SK-N-SH (cell line): Measurements from ENCODE around the gene DLGAP5. TPM values are rescaled to one million over a fixed set of nuclear protein-coding genes. Genes with fewer than 3 reads are reported as not detected.

ENCODE experiments used
- CTCF ChIA-PET: fragments of 300-600, 350-600 bp; formaldehyde crosslinking; extraction: SDS; loops from one replicate; lab custom pipeline; 2021; lab: Yijun Ruan, JAX
- POLR2A ChIA-PET: fragments of 350-600 bp; sonication (Branson Sonifier 250); formaldehyde crosslinking; extraction: SDS; loops from one replicate; lab custom pipeline; 2020; ENCODE audit warnings: antibody characterized with exemption, inconsistent platforms; lab: Yijun Ruan, JAX
- DNase-seq: peaks from one replicate; pipeline ENCODE4 v3.0.0; 2012
- H2AFZ ChIP-seq: fragments of 200-600 bp; sonication (generic); 2 replicates; pipeline ENCODE4 v1.8.1; 2016; ENCODE audit warnings: antibody characterized with exemption, mild to moderate bottlenecking, low read depth
- H3F3A ChIP-seq: fragments of 200-600 bp; sonication (generic); replicated peaks from 2 replicates; pipeline ENCODE3; 2016; ENCODE audit warnings: antibody characterized with exemption, mild to moderate bottlenecking; ENCODE audit not compliant: insufficient read depth
- H3K27ac ChIP-seq, 2 experiments: fragments of 200-500 bp in 1 of 2; fragments of 200-600 bp in 1 of 2; sonication (Bioruptor generic) in 1 of 2; sonication (generic), shearing (Covaris generic) in 1 of 2; 2 replicates each; pipeline versions ENCODE4 v1.5.1 to v1.6.1; 2014 to 2016; ENCODE audit warnings: low read depth in 2 of 2, inconsistent platforms in 1 of 2, low read length in 1 of 2, mild to moderate bottlenecking in 1 of 2, mixed read lengths in 1 of 2
- H3K27me3 ChIP-seq: fragments of 200-600 bp; sonication (generic), shearing (Covaris generic); 2 replicates; pipeline ENCODE4 v1.6.1; 2016; ENCODE audit warnings: mixed run types; ENCODE audit not compliant: insufficient read depth
- H3K36me3 ChIP-seq, 2 experiments: fragments of 200-500 bp in 1 of 2; fragments of 200-600 bp in 1 of 2; sonication (Bioruptor generic) in 1 of 2; sonication (generic) in 1 of 2; replicated peaks in 1 of 2; 2 replicates each; pipeline versions ENCODE3 to v1.5.1; 2014 to 2016; ENCODE audit warnings: low read length in 1 of 2, mild to moderate bottlenecking in 1 of 2; ENCODE audit not compliant: insufficient read depth in 2 of 2, control insufficient read depth in 1 of 2
- H3K4me1 ChIP-seq, 2 experiments: fragments of 200-500 bp in 1 of 2; fragments of 200-600 bp in 1 of 2; sonication (Bioruptor generic) in 1 of 2; sonication (generic), shearing (Covaris generic) in 1 of 2; 2 replicates each; pipeline versions ENCODE4 v1.5.1 to v1.6.1; 2014 to 2016; ENCODE audit warnings: low read depth in 1 of 2, low read length in 1 of 2, mixed run types in 1 of 2; ENCODE audit not compliant: insufficient read depth in 2 of 2, control insufficient read depth in 1 of 2
- H3K4me2 ChIP-seq: fragments of 200-600 bp; sonication (generic), shearing (Covaris generic); 2 replicates; pipeline ENCODE4 v1.6.1; 2017; ENCODE audit warnings: mixed run types
- H3K4me3 ChIP-seq, 2 experiments: fragments of 200-500 bp in 1 of 2; fragments of 200-600 bp in 1 of 2; sonication (Bioruptor generic) in 1 of 2; sonication (generic), shearing (Covaris generic) in 1 of 2; 2 replicates each; pipeline versions ENCODE4 v1.5.1 to v1.8.1; 2014 to 2016; ENCODE audit warnings: low read depth in 2 of 2, inconsistent platforms in 1 of 2, low read length in 1 of 2, mild to moderate bottlenecking in 1 of 2, mixed read lengths in 1 of 2, moderate library complexity in 1 of 2
- H3K79me2 ChIP-seq: fragments of 200-600 bp; sonication (generic); 2 replicates; pipeline ENCODE4 v1.8.1; 2017; ENCODE audit warnings: mild to moderate bottlenecking; ENCODE audit not compliant: insufficient read depth
- H3K9ac ChIP-seq: fragments of 200-600 bp; sonication (generic); 2 replicates; pipeline ENCODE4 v1.6.1; 2017; ENCODE audit warnings: mixed run types
- H3K9me2 ChIP-seq: fragments of 200-600 bp; sonication (generic); 2 replicates; pipeline ENCODE4 v1.6.1; 2017; ENCODE audit warnings: mixed run types
- H3K9me3 ChIP-seq: fragments of 200-600 bp; sonication (generic); 2 replicates; pipeline ENCODE4 v1.6.1; 2017; ENCODE audit warnings: mixed run types, mild to moderate bottlenecking, moderate library complexity
- H4K20me1 ChIP-seq: fragments of 200-600 bp; sonication (generic); 2 replicates; pipeline ENCODE4 v1.6.1; 2017; ENCODE audit warnings: mild to moderate bottlenecking, mixed run types; ENCODE audit not compliant: insufficient read depth
- CHD2 ChIP-seq: fragments of 150-350 bp; IDR thresholded peaks from 2 replicates; pipeline ENCODE4 v1.6.1; 2018; ENCODE audit warnings: low read length; ENCODE audit not compliant: partially characterized antibody
- EP300 ChIP-seq, 2 experiments: IDR thresholded peaks; 2 replicates each; pipeline versions ENCODE4 v1.4.0 to v1.6.1; 2012; ENCODE audit warnings: borderline replicate concordance in 1 of 2, low read depth in 1 of 2, low read length in 1 of 2
- GATA2 ChIP-seq: sonication (generic); formaldehyde crosslinking; IDR thresholded peaks from 2 replicates; pipeline ENCODE4 v1.5.0; 2020; ENCODE audit warnings: mild to moderate bottlenecking, missing genetic modification reagents
- MAX ChIP-seq: IDR thresholded peaks from 2 replicates; pipeline ENCODE4 v1.4.0; 2012; ENCODE audit warnings: low read depth
- NRF1 ChIP-seq: IDR thresholded peaks from 2 replicates; pipeline ENCODE4 v1.6.1; 2012; ENCODE audit warnings: low read depth, mild to moderate bottlenecking, low read length
- RFX5 ChIP-seq: IDR thresholded peaks from 2 replicates; pipeline ENCODE4 v1.6.1; 2012; ENCODE audit warnings: mild to moderate bottlenecking, improper control_type of control experiment, low read length
- RXRA ChIP-seq: IDR thresholded peaks from 2 replicates; pipeline ENCODE4 v1.4.0; 2012; ENCODE audit warnings: low read depth, mild to moderate bottlenecking, borderline replicate concordance
- TAF1 ChIP-seq: IDR thresholded peaks from 2 replicates; pipeline ENCODE4 v1.6.1; 2012; ENCODE audit warnings: low read depth, mild to moderate bottlenecking, low read length, moderate library complexity, borderline replicate concordance
- WGBS: methylation state at CpG from one replicate; pipeline ENCODE4 v1.1.6; 2017; ENCODE audit warnings: low lambda C conversion rate; 5-methylcytosine and 5-hydroxymethylcytosine counted together
- polyA plus RNA-seq, 3 experiments: library from polyadenylated mRNA; depleted of rRNA; stranded (reverse); fragments of >200 nt; gene quantifications; 2 replicates each; pipeline ENCODE4 v1.2.3, GENCODE V29; 2012
- TF ChIP-seq, protein P1 (sequence below): IDR thresholded peaks from 2 replicates; pipeline ENCODE4 v1.4.0; 2012; ENCODE audit warnings: low read depth, borderline replicate concordance
- TF ChIP-seq, protein P2 (sequence below): IDR thresholded peaks from 2 replicates; pipeline ENCODE4 v1.6.1; 2012; ENCODE audit warnings: mild to moderate bottlenecking, low read depth, low read length, moderate library complexity
- TF ChIP-seq, protein P3 (sequence below): fragments of 150-350 bp; IDR thresholded peaks from 2 replicates; pipeline ENCODE4 v1.6.1; 2017; ENCODE audit warnings: antibody characterized with exemption, low read length, low read depth, borderline replicate concordance

DLGAP5 gene
- polyA plus RNA-seq, 1 of the 3 experiments (the other 2 are of a cell fraction), result 6.4 TPM

GRCh38 chr14:55228261-55228660, 36.9 kb upstream of the DLGAP5 start:
- Histone ChIP-seq H3K27ac (no peak overlapping the region), H3K9ac (no peak overlapping the region), H3K27me3 (peaks cover 17% of the 10 kb centered on the region; the same call in 1 of the 2 replicates), H3K4me2 (no peak overlapping the region), H3K4me1 (no peaks in the 10 kb centered on the region), H3K4me3 (no peak overlapping the region), H4K20me1 (no peaks in the 10 kb centered on the region), H3F3A (no peaks in the 10 kb centered on the region), H3K9me2 (no peaks in the 10 kb centered on the region), H3K9me3 (0 out of 2 replicates have a peak, but pooled peaks cover 3% of the 10 kb centered on the region), H2AFZ (no peak overlapping the region), H3K36me3 (no peaks in the 10 kb centered on the region), H3K79me2 (no peaks in the 10 kb centered on the region)
- CTCF ChIA-PET, result interaction anchor here (1.3 kb wide), 1 partner anchor 15 kb away, joined by 4 read pairs; no protein-coding TSS in a partner anchor
- POLR2A ChIA-PET, result no interaction called here
- TF ChIP-seq CHD2 (no peak), RFX5 (no peak), MAX (no peak), TAF1 (no peak)
- DNase-seq, result no peak
- 77% methylated on average over 2 of the region's 2 CpGs for WGBS

DNA sequence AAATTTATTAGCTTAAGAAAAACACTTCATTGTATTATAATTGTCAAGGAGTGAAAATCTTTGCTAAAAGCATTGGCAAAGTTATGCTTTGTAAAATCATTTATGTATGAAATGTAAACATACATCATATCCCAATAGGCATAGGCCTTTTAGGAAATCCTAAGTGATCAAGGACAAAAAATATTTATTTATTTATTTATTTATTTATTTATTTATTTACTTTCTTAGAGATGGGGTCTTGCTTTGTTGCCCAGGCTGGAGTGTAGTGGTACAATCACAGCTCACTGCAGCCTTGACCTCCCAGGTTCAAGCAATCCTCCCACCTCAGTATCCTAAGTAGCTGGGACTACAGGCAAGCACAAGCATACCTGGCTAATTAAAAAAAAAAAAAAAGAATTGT, 32.0 kb upstream of the DLGAP5 start:
- POLR2A ChIA-PET, result no interaction called here
- no peak overlapping the region for H2AFZ ChIP-seq
- H3K27ac ChIP-seq, result no peak overlapping the region
- H4K20me1 ChIP-seq, result no peaks in the 10 kb centered on the region
- no peaks in the 10 kb centered on the region for H3K4me1 ChIP-seq
- H3K27me3 ChIP-seq, result no peaks in the 10 kb centered on the region
- no peaks in the 10 kb centered on the region for H3K9me2 ChIP-seq
- H3K4me2 ChIP-seq, result no peak overlapping the region
- H3F3A ChIP-seq, result no peaks in the 10 kb centered on the region
- H3K4me3 ChIP-seq, result no peak overlapping the region
- TF ChIP-seq NRF1 (no peak), MAX (no peak), EP300 (IDR thresholded peaks at IDR 0.05; ENCODE audit: borderline replicate concordance in 1 of 2, low read depth in 1 of 2, low read length in 1 of 2) (no peak), GATA2 (CRISPR knock-in tag) (no peak), RXRA (no peak)
- TF ChIP-seq, protein P1, sequence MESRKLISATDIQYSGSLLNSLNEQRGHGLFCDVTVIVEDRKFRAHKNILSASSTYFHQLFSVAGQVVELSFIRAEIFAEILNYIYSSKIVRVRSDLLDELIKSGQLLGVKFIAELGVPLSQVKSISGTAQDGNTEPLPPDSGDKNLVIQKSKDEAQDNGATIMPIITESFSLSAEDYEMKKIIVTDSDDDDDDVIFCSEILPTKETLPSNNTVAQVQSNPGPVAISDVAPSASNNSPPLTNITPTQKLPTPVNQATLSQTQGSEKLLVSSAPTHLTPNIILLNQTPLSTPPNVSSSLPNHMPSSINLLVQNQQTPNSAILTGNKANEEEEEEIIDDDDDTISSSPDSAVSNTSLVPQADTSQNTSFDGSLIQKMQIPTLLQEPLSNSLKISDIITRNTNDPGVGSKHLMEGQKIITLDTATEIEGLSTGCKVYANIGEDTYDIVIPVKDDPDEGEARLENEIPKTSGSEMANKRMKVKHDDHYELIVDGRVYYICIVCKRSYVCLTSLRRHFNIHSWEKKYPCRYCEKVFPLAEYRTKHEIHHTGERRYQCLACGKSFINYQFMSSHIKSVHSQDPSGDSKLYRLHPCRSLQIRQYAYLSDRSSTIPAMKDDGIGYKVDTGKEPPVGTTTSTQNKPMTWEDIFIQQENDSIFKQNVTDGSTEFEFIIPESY, result no peak
- TF ChIP-seq, protein P2, sequence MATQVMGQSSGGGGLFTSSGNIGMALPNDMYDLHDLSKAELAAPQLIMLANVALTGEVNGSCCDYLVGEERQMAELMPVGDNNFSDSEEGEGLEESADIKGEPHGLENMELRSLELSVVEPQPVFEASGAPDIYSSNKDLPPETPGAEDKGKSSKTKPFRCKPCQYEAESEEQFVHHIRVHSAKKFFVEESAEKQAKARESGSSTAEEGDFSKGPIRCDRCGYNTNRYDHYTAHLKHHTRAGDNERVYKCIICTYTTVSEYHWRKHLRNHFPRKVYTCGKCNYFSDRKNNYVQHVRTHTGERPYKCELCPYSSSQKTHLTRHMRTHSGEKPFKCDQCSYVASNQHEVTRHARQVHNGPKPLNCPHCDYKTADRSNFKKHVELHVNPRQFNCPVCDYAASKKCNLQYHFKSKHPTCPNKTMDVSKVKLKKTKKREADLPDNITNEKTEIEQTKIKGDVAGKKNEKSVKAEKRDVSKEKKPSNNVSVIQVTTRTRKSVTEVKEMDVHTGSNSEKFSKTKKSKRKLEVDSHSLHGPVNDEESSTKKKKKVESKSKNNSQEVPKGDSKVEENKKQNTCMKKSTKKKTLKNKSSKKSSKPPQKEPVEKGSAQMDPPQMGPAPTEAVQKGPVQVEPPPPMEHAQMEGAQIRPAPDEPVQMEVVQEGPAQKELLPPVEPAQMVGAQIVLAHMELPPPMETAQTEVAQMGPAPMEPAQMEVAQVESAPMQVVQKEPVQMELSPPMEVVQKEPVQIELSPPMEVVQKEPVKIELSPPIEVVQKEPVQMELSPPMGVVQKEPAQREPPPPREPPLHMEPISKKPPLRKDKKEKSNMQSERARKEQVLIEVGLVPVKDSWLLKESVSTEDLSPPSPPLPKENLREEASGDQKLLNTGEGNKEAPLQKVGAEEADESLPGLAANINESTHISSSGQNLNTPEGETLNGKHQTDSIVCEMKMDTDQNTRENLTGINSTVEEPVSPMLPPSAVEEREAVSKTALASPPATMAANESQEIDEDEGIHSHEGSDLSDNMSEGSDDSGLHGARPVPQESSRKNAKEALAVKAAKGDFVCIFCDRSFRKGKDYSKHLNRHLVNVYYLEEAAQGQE, result no peak
- TF ChIP-seq, protein P3, sequence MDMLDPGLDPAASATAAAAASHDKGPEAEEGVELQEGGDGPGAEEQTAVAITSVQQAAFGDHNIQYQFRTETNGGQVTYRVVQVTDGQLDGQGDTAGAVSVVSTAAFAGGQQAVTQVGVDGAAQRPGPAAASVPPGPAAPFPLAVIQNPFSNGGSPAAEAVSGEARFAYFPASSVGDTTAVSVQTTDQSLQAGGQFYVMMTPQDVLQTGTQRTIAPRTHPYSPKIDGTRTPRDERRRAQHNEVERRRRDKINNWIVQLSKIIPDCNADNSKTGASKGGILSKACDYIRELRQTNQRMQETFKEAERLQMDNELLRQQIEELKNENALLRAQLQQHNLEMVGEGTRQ, result no peak
- TF ChIP-seq, all 33 proteins: peak for 0
- CTCF ChIA-PET, result interaction anchor here (1.1 to 1.5 kb wide), 5 partner anchors 10 to 133 kb away, joined by 3 to 5 read pairs (median 3); no protein-coding TSS in a partner anchor
- 0 out of 2 replicates have a peak, but pooled peaks cover 3% of the 10 kb centered on the region for H3K9me3 ChIP-seq
- no peaks in the 10 kb centered on the region for H3K36me3 ChIP-seq
- H3K9ac ChIP-seq, result no peak overlapping the region
- DNase-seq, result no peak
- no peaks in the 10 kb centered on the region for H3K79me2 ChIP-seq
